GM19467 (cell line): ENCODE measurements around the gene ACVR1C.
"Not testable (repeated sequence)": the region's sequence is repeated elsewhere in the genome, so short reads cannot be mapped to it uniquely, and the experiment has no call there.

ENCODE experiments used
- ATAC-seq: cut with Tn5 transposase; IDR thresholded peaks from one replicate; pipeline ENCODE4 v1.9.1; 2021; ENCODE audit warnings: mild to moderate bottlenecking, moderate library complexity; ENCODE audit not compliant: unreplicated experiment

Gene ACVR1C

GRCh38 chr2:157587576-157587975, 41.1 kb downstream of the ACVR1C start:
- ATAC-seq = no peak

DNA sequence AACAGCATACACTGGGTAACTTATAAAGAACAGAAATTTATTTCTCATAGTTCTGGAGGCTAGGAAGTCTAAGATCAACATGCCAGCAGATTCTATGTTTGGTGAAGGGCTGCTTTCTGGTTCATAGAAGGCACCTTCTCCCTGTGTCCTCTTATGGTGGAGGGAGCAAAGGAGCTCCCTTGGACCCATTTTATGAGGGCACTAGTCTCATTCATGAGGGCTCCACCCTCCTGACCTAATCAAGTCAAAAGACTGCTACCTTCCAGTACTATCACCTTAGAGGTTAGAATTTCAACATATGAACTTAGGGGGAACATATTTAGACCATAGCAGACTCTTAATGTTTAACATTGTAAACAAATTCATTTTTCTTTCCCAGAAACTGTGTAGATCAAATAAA, 54.5 kb downstream of the ACVR1C start:
- no peak for ATAC-seq

GRCh38 chr2:157572725-157573124, 55.9 kb downstream of the ACVR1C start:
- ATAC-seq = peak; percentile 81

DNA sequence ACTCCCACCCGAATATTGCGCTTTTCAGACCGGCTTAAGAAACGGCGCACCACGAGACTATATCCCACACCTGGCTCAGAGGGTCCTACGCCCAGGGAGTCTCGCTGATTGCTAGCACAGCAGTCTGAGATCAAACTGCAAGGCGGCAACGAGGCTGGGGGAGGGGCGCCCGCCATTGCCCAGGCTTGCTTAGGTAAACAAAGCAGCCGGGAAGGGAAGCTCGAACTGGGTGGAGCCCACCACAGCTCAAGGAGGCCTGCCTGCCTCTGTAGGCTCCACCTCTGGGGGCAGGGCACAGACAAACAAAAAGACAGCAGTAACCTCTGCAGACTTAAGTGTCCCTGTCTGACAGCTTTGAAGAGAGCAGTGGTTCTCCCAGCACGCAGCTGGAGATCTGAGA, 62.0 kb downstream of the ACVR1C start:
- ATAC-seq = not testable (repeated sequence)

DNA sequence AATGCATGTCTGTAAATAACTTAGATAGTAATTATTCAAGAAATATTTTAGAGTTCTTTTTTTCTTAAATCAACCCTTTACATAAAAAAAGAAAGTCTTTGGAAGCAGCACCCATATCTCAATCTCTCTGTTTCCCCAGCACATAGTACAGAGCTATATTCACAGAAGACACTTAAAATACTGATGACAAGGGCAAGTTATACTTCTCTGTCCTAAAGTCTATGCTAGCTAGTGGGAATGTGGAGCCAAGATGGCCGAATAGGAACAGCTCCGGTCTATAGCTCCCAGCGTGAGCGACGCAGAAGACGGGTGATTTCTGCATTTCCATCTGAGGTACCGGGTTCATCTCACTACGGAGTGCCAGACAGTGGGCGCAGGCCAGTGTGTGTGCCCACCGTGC, 62.6 kb downstream of the ACVR1C start:
- ATAC-seq = not testable (repeated sequence)

GRCh38 chr2:157565550-157565949, 63.1 kb downstream of the ACVR1C start:
- ATAC-seq = no peak

- ATAC-seq = no peak
Observed at GRCh38 chr2:157559890-157560289, 68.8 kb downstream of the ACVR1C start.

GRCh38 chr2:157559461-157559860, 69.2 kb downstream of the ACVR1C start:
- ATAC-seq = no peak

DNA sequence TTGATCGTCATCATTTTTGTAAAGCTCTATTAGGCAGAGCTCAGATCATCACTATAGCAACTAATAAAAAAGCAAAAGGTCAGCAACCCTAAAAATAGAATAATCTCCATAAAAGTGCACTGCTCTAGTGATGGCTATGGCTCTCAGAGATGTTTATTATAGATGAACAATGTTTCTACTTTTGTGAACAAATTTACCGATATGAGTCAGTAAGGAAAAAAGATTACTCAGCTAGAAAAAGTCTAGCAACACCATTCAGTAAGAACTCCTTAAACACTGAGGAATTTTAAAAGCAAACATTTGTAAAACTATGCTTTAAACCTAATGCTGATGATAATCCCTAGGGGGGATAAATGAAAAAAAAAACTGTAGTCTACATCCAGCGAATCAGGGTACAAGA, 69.6 kb downstream of the ACVR1C start:
- ATAC-seq = no peak

- ATAC-seq = no peak
Observed at GRCh38 chr2:157557770-157558169, 70.9 kb downstream of the ACVR1C start.

DNA sequence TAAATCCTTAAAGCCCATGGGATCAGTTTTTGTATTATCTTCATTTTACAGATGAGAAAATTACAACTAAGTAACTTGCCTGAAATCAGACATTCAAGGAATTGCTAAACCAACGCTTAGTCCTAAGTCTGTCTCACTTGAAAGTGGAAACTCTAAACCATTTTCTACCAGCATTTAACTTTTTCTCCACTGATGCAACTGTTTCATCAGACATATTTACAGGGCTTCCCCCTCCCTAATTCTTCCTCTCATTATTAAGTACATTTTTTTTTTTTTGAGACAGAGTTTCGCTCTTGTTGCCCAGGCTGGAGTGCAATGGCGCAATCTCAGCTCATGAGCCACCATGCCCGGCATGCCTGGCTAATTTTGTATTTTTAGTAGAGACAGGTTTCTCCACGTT, 88.6 kb downstream of the ACVR1C start:
- ATAC-seq = no peak

DNA sequence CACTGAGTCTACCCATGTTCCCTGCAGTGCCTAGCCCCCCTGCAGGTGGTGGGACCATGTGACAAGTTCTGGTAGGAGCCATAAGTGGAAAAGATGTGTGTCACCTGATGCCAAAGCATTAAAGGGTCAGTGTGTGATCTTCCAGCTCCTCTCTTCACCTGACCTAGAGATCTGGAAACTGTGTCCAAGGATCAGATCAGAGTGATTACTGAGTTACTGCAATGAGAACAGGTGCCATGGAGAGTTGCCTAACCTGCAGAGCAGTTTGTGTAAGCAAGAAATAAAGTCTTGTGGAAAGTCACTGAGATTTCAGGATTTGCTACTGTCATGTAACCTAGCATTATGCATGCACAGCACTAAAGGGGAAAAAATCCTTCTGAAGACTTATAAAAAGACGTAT, 90.6 kb downstream of the ACVR1C start:
- ATAC-seq = no peak

DNA sequence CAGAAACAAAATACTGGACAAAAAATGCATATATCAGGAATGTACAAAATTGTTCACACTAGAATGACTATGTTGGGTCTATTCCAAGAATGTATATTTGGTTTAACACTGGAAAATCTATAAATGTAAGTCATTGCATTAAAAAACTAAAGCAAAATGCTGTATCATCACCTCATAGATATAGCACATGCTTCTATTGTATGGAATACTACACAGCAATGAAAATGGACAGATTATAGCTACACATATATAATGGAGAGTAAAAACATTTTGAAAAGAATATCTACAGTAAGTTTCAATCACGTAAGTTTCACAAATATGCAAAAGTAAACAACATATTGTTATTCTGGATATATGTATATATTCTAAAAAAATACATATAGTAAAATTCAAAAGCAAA, 91.8 kb downstream of the ACVR1C start:
- no peak for ATAC-seq

DNA sequence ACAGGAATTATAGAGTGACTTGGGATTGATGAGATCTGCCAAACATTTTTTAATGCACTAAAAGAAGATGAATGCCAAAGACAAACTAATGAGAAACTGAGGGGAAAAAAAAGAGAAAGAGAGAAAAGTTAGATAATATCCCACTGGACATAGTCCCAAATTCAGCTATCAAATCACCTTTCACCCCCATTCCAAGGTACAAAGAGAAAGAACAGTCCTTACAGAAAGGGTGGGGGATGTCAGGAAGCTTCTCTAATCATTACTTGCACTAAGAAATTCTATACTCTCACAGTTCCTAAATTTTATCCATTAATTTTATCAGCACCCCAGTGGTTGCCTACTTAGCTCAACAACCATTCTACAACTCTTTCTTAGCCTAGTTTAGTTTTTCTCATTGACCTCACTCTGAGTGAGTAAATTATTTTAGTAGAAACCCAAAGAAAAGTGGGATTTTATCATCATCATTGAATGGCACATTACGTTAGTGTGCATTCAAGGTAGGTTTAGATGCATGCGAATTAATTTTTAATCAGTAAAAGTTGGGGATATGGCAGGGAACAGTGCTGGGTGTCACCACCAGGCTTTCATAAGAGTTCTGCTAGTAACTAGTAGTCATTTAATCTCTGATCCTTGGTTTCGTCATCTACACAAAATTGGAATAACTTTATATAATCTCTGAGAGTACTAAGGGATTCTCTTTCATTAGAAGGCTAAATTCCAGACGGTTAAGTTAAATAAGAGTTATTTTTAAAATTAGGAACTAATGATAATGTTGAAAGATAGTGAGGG, 99.5 kb downstream of the ACVR1C start:
- no peak for ATAC-seq

- no peak for ATAC-seq
Observed at GRCh38 chr2:157526070-157526469, 102.6 kb downstream of the ACVR1C start.

DNA sequence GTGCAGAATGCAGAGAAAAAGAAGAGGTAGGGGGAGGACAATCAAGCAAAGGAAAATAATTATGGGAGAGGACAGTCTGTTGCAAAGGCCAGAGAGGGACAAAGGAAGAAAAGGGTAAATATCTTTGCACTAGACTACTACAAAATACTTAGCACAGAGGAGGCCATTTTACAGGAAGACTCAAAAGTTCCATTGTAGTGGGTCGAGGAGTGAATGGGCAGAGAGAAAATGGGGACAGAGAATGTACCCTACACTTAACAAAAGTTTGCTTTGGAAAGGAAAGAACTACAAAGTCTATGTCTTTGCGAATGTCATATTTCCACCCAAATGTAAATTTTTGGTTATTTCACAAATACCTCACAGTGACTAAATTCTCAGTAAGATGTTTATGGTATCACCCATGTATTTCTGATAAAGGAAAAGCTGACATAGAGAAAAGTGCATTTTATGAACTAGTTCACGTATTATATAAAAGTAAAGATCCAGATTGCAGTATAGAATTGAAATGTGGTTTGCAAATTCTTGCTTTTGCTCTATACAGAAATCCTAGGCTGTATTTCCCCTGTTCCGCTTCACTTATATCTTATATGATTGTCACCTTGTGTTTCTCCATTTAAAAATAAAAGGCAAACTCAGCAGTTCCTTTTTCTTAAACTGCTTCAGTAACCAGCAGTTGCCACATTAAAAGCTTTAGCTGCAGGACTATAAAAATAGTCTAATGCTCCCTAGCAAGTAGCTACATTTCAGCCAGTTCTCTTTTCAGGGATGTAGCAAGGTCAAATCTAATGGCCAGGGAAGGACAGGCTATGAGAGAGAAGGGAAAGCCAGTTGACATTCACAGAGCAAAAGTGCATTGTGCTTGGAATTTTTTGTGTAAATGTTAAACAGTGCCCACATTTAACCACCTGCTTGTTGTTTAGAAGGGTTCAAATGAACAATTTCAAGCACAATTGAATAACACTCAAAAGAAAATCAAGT, 105.1 kb downstream of the ACVR1C start:
- no peak for ATAC-seq

- ATAC-seq = not testable (repeated sequence)
Observed at GRCh38 chr2:157514966-157515365, 113.7 kb downstream of the ACVR1C start.

DNA sequence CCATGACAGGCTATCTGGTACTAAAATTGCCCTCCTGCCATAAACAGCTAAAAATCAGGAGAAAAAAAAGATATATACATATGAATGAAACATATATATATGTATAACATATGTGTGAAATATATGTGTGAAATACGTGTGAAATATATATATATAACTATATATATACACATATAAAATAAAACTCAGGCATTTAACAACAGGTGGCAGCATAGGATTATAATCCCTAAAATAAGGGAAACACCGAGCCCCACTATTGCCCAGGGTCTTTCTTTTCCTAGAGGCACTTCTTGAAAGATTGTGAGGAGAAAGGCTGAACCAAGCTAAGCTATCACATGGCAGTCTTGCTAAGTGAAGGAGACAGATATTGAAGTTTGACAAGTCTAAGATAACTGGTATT, 118.9 kb downstream of the ACVR1C start:
- ATAC-seq = no peak

GRCh38 chr2:157508676-157509075, 120.0 kb downstream of the ACVR1C start:
- ATAC-seq = no peak

GRCh38 chr2:157506586-157506985, 122.1 kb downstream of the ACVR1C start:
- no peak for ATAC-seq

DNA sequence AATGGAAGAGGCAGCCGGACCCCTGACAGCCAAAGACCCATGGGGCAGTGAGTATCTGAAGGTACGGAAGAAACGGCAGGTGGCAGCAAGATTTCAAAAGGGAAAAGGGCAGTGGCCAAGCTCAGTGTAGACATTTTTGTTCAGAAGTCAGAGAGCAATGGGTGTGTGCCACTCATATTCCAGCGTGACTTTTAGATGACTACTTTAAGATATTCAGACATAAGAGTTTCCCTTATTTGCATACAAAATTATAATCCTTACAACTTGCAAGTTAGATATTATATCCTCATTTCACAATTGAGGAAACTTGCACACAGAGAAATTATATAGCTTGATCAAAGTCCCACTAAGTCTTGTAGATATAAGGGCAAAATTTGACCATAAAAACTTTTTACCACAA, 124.0 kb downstream of the ACVR1C start:
- ATAC-seq = no peak

DNA sequence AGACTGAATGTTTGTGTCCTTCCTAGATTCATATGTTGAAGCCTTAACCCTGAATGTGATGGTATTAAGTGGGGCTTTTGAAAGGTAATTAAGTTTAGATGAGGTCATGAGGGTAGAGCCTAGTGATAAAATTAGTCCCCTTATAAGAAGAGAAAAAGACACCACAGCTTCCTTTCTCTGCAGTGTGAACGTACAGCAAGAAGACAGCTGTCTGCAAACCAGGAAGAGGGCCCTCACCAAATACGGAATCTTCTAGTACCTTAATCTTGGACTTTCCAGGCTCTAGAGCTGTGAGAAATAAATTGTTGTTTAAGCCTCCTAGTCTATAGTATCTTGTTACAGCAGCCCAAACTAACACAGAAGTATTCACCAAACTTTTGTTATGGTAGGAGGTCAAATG, 127.6 kb downstream of the ACVR1C start:
- no peak for ATAC-seq
